ENCODE data around the gene TFF3.

DNA sequence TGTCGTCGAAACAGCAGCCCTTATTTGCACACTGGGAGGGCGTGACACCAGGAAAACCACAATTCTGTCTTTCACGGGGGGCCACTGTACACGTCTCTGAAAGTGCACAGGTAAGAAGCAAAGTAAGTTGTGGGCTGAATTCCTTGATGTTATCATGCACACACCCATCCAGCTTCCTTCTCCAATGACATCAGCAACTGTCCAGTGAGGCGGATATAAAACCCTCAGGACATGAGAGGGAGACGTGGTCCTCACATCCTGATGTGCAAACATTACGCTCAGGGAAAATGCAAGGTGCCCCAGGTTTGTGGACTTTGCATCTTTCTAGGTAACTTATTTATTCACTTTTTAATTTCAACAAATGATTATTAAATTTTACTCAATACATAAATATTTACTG lies 48.1 kb upstream of the TFF3 start:
- no peak for TF ChIP-seq EP300 (IDR thresholded peaks at IDR 0.05; ENCODE audit: low read depth)
- TF ChIP-seq, protein P1, sequence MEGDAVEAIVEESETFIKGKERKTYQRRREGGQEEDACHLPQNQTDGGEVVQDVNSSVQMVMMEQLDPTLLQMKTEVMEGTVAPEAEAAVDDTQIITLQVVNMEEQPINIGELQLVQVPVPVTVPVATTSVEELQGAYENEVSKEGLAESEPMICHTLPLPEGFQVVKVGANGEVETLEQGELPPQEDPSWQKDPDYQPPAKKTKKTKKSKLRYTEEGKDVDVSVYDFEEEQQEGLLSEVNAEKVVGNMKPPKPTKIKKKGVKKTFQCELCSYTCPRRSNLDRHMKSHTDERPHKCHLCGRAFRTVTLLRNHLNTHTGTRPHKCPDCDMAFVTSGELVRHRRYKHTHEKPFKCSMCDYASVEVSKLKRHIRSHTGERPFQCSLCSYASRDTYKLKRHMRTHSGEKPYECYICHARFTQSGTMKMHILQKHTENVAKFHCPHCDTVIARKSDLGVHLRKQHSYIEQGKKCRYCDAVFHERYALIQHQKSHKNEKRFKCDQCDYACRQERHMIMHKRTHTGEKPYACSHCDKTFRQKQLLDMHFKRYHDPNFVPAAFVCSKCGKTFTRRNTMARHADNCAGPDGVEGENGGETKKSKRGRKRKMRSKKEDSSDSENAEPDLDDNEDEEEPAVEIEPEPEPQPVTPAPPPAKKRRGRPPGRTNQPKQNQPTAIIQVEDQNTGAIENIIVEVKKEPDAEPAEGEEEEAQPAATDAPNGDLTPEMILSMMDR (IDR thresholded peaks at IDR 0.05), result no peak

All from transverse colon (tissue), 3 donors.